Measurements from ENCODE around the gene CACNA1C. TPM values are rescaled to one million over a fixed set of nuclear protein-coding genes. Genes with fewer than 3 reads are reported as not detected.

CACNA1C gene
- total RNA-seq, 4 donors from 2014 or later, result 1.5 to 13.5 (median 2.1) TPM

GRCh38 chr12:2533036-2533435, 480.2 kb downstream of the CACNA1C start:
- peaks cover 0 to 7% (median 0%) of the 10 kb centered on the region in 3 donors for H3K4me1 ChIP-seq
- H3K4me3 ChIP-seq, result no peak overlapping the region
- intact Hi-C loops (cut with DNase I), result no loop called here

GRCh38 chr12:2535583-2536204, 482.9 kb downstream of the CACNA1C start:
- WGBS, 2 donors, result 74 to 76% methylated on average over 5 to 6 of the region's 6 CpGs
- no peak for DNase-seq
- TF ChIP-seq POLR2A (IDR thresholded peaks at IDR 0.05) (no peak), CTCF (IDR thresholded peaks at IDR 0.05) (no peak)
- H3K9me3 ChIP-seq, result no peaks in the 10 kb centered on the region
- intact Hi-C loops (cut with DNase I), result no loop called here
- H3K36me3 ChIP-seq, result no peaks in the 10 kb centered on the region
- no peak overlapping the region for H3K27ac ChIP-seq
- no peak overlapping the region for H3K4me3 ChIP-seq
- peaks cover 0 to 7% (median 0%) of the 10 kb centered on the region in 3 donors for H3K4me1 ChIP-seq
- H3K27me3 ChIP-seq, result no peaks in the 10 kb centered on the region

More at GRCh38 chr12:2533036-2533435, 480.2 kb downstream of the CACNA1C start:
- Histone ChIP-seq H3K36me3 (no peaks in the 10 kb centered on the region), H3K9me3 (no peaks in the 10 kb centered on the region), H3K27me3 (no peaks in the 10 kb centered on the region), H3K27ac (no peak overlapping the region)
- TF ChIP-seq CTCF (IDR thresholded peaks at IDR 0.05), result no peak
- TF ChIP-seq POLR2A (IDR thresholded peaks at IDR 0.05), result no peak
- WGBS, 2 donors, result 51 to 62% methylated on average over 5 of the region's 5 CpGs
- DNase-seq, result no peak

- no peak for TF ChIP-seq POLR2A (IDR thresholded peaks at IDR 0.05)
- TF ChIP-seq CTCF (IDR thresholded peaks at IDR 0.05), result no peak
- intact Hi-C loops (cut with DNase I), result no loop called here
These were observed 483.9 kb downstream of the CACNA1C start for GRCh38 chr12:2536724-2537123.

GRCh38 chr12:2537868-2538541, 485.2 kb downstream of the CACNA1C start:
- DNase-seq, result no peak
- Histone ChIP-seq H3K36me3 (no peaks in the 10 kb centered on the region), H3K4me3 (no peak overlapping the region), H3K9me3 (no peaks in the 10 kb centered on the region), H3K27ac (no peak overlapping the region), H3K4me1 (peaks cover 0 to 7% (median 0%) of the 10 kb centered on the region in 3 donors), H3K27me3 (no peaks in the 10 kb centered on the region)
- intact Hi-C loops (cut with DNase I), result no loop called here
- 51 to 81% methylated on average over 3 to 5 of the region's 5 CpGs for WGBS, 2 donors
- TF ChIP-seq POLR2A (IDR thresholded peaks at IDR 0.05) (no peak), CTCF (IDR thresholded peaks at IDR 0.05) (no peak)

More at GRCh38 chr12:2536724-2537123, 483.9 kb downstream of the CACNA1C start:
- no peak for DNase-seq
- Histone ChIP-seq H3K4me1 (peaks cover 0 to 7% (median 0%) of the 10 kb centered on the region in 3 donors), H3K27ac (no peak overlapping the region), H3K36me3 (no peaks in the 10 kb centered on the region), H3K9me3 (no peaks in the 10 kb centered on the region), H3K4me3 (no peak overlapping the region), H3K27me3 (no peaks in the 10 kb centered on the region)
- WGBS, 2 donors, result 72 to 75% methylated on average over 3 to 4 of the region's 4 CpGs

GRCh38 chr12:2539938-2540337, 487.2 kb downstream of the CACNA1C start:
- TF ChIP-seq CTCF (IDR thresholded peaks at IDR 0.05) (no peak), POLR2A (IDR thresholded peaks at IDR 0.05) (no peak)
- Histone ChIP-seq H3K4me1 (peaks cover 0 to 7% (median 0%) of the 10 kb centered on the region in 3 donors), H3K27ac (no peak overlapping the region), H3K36me3 (no peaks in the 10 kb centered on the region), H3K27me3 (no peaks in the 10 kb centered on the region), H3K4me3 (no peak overlapping the region), H3K9me3 (no peaks in the 10 kb centered on the region)
- intact Hi-C loops (cut with DNase I), result no loop called here
- DNase-seq, result no peak
- WGBS, 2 donors, result 64% methylated on average over 8 of the region's 8 CpGs; no CpG with 5 or more reads in 1 of the 2 donors

All from esophagus squamous epithelium (tissue), 5 donors.